CD14-positive monocyte (primary cell): ENCODE measurements around the gene HDHD5. TPM values are rescaled to one million over a fixed set of nuclear protein-coding genes. Genes with fewer than 3 reads are reported as not detected.

Experiments used
- DNase-seq, 3 donors: peaks; one replicate each; pipeline ENCODE4 v3.0.0-alpha.2; 2011 to 2022
- H2AFZ ChIP-seq: 2 replicates; pipeline ENCODE4 v1.6.0; 2012; ENCODE audit warnings: mild to moderate bottlenecking, low read depth, low read length, inconsistent platforms; ENCODE audit not compliant: insufficient read depth, poor library complexity, severe bottlenecking
- H3K27ac ChIP-seq, 2 donors: 1 replicate in 1 of 2; 2 replicates in 1 of 2; pipeline ENCODE4 v1.5.1; 2012 to 2013; ENCODE audit warnings: low read length in 2 of 2, control low read depth in 1 of 2, inconsistent platforms in 1 of 2, low read depth in 1 of 2, mild to moderate bottlenecking in 1 of 2
- H3K27me3 ChIP-seq, 2 donors: one replicate each; pipeline versions ENCODE4 v1.6.0 to v1.6.1; 2011 to 2013; ENCODE audit warnings: low read length in 2 of 2; ENCODE audit not compliant: control insufficient read depth in 2 of 2, insufficient read depth in 2 of 2
- H3K36me3 ChIP-seq, 2 donors: replicated peaks in 1 of 2; 1 replicate in 1 of 2; 2 replicates in 1 of 2; pipeline versions ENCODE4 v1.5.1 to v1.6.1; 2012 to 2013; ENCODE audit warnings: low read length in 2 of 2, control low read depth in 1 of 2, inconsistent platforms in 1 of 2, mild to moderate bottlenecking in 1 of 2; ENCODE audit not compliant: insufficient read depth in 2 of 2, control insufficient read depth in 1 of 2
- H3K4me1 ChIP-seq, 2 donors: 1 replicate in 1 of 2; 2 replicates in 1 of 2; pipeline versions ENCODE4 v1.5.1 to v1.6.1; 2012 to 2013; ENCODE audit warnings: low read length in 2 of 2, control low read depth in 1 of 2, inconsistent platforms in 1 of 2, mild to moderate bottlenecking in 1 of 2, moderate library complexity in 1 of 2; ENCODE audit not compliant: insufficient read depth in 2 of 2, control insufficient read depth in 1 of 2
- H3K4me2 ChIP-seq: replicated peaks from 2 replicates; pipeline ENCODE3; 2012; ENCODE audit warnings: low read length, moderate library complexity, mild to moderate bottlenecking; ENCODE audit not compliant: poor library complexity, severe bottlenecking; ENCODE audit errors: extremely low read depth
- H3K4me3 ChIP-seq, 3 experiments: fragments of 200-600 bp in 1 of 3; sonication (generic) in 1 of 3; replicated peaks in 1 of 3; 1 replicate in 2 of 3; 2 replicates in 1 of 3; pipeline ENCODE4 v1.5.1; 2011 to 2013; ENCODE audit warnings: low read length in 3 of 3, mild to moderate bottlenecking in 3 of 3, control low read depth in 2 of 3, low read depth in 2 of 3, inconsistent platforms in 1 of 3, moderate library complexity in 1 of 3
- H3K79me2 ChIP-seq: 2 replicates; pipeline ENCODE4 v1.6.0; 2012; ENCODE audit warnings: mild to moderate bottlenecking, control low read depth, inconsistent platforms, low read length, moderate library complexity; ENCODE audit not compliant: insufficient read depth
- H3K9ac ChIP-seq: 2 replicates; pipeline ENCODE4 v1.6.0; 2017; ENCODE audit warnings: low read length, mild to moderate bottlenecking; ENCODE audit not compliant: insufficient read depth, poor library complexity, severe bottlenecking
- H3K9me3 ChIP-seq, 2 donors: replicated peaks in 1 of 2; 1 replicate in 1 of 2; 2 replicates in 1 of 2; pipeline versions ENCODE4 v1.5.1 to v1.6.1; 2012 to 2013; ENCODE audit warnings: low read length in 2 of 2, control low read depth in 1 of 2; ENCODE audit not compliant: control insufficient read depth in 1 of 2, insufficient read depth in 1 of 2
- H4K20me1 ChIP-seq: 2 replicates; pipeline ENCODE4 v1.6.0; 2012; ENCODE audit warnings: mild to moderate bottlenecking, low read length, control low read depth, moderate library complexity; ENCODE audit not compliant: insufficient read depth
- H3K27ac Mint-ChIP-seq, 7 donors: one replicate each; pipeline ENCODE4 v1.8.0; 2020; ENCODE audit warnings: mild to moderate bottlenecking in 7 of 7, mixed read lengths in 7 of 7, moderate library complexity in 6 of 7, inconsistent platforms in 2 of 7
- H3K27me3 Mint-ChIP-seq, 3 donors: one replicate each; pipeline ENCODE4 v1.8.0; 2021 to 2022; ENCODE audit warnings: low read depth in 3 of 3, mild to moderate bottlenecking in 3 of 3, mixed read lengths in 3 of 3, moderate library complexity in 3 of 3, inconsistent platforms in 1 of 3
- H3K36me3 Mint-ChIP-seq, 2 donors: one replicate each; pipeline ENCODE4 v1.8.0; 2020; ENCODE audit warnings: mixed read lengths in 2 of 2, inconsistent platforms in 1 of 2, mild to moderate bottlenecking in 1 of 2
- H3K4me1 Mint-ChIP-seq: one replicate; pipeline ENCODE4 v1.8.0; 2020; ENCODE audit warnings: mild to moderate bottlenecking, mixed read lengths
- H3K4me3 Mint-ChIP-seq, 2 donors: one replicate each; pipeline ENCODE4 v1.8.0; 2020; ENCODE audit warnings: mild to moderate bottlenecking in 2 of 2, mixed read lengths in 2 of 2, moderate library complexity in 1 of 2
- H3K9me3 Mint-ChIP-seq, 7 donors: one replicate each; pipeline ENCODE4 v1.8.0; 2020 to 2022; ENCODE audit warnings: mixed read lengths in 7 of 7, mild to moderate bottlenecking in 6 of 7, moderate library complexity in 6 of 7, inconsistent platforms in 2 of 7
- WGBS: methylation state at CpG from one replicate; pipeline ENCODE4 v1.1.5; 2013; ENCODE audit warnings: missing lambda C conversion rate; ENCODE audit not compliant: insufficient coverage; 5-methylcytosine and 5-hydroxymethylcytosine counted together
- intact Hi-C, 2 donors: fragments of 100-400 bp; cut with micrococcal nuclease; formaldehyde crosslinking; loops; one replicate each; pipeline versions ENCODE4 v1.15.0 to v1.15.1; 2023
- polyA plus RNA-seq, 3 donors: library from polyadenylated mRNA; depleted of rRNA in 1 of 3; unstranded in 2 of 3; stranded (reverse) in 1 of 3; fragments of 300-500 nt in 2 of 3; fragments of >200 nt in 1 of 3; fragmentation: Illumina TruSeq in 2 of 3; gene quantifications; 1 replicate in 2 of 3; 2 replicates in 1 of 3; pipeline ENCODE4 v1.2.3, GENCODE V29; 2012 to 2021
- TF ChIP-seq, protein P1 (sequence below): fragments of 200-600 bp; IDR thresholded peaks from one replicate; pipeline ENCODE4 v1.8.0; 2022; ENCODE audit warnings: antibody characterized with exemption, mild to moderate bottlenecking

HDHD5 gene
- polyA plus RNA-seq, 3 donors = 75.9 to 119 (median 79.9) TPM

DNA sequence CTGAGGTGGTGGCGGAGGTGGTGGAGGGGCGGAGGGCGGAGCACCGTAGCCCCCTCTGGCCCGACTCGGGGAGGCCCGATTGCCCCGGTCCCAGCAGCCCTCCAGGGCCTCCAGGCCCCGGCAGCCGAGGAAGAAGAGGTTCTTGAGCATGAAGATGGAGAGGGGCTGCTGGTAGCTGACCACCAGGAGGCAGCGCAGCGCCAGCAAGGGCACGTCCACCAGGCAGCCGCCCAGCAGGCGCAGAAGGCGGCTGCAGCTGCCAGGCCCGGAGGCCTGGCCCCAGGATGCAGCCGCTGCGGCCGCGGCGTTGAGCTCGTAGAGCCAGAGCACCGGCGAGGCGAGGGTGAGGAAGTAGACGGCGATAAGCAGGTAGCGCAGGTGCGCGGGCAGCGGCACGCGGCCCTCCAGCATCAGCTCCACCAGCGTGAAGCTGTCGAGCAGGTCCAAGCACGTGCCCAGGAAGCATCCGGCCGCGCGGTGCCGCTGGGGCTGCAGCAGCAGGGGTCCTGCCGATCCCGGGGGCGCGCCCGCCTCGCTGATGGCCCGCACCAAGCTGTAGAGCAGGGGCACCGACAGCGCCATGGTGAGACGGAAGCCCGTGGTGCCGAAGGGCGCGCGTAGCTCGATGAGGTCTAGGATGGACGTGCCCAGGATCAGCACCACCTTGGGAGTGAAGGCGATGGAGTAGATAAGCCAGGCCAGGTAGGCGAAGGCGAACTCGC, 39.4 kb downstream of the HDHD5 start:
- H2AFZ ChIP-seq = no peak overlapping the region
- peaks cover 0 to 5% (median 0%) of the 10 kb centered on the region in 7 donors for H3K9me3 Mint-ChIP-seq
- peaks cover 45% of the 10 kb centered on the region for H4K20me1 ChIP-seq
- H3K9ac ChIP-seq = peak overlapping the region; percentile 27
- peak overlapping the region in 1 of 7 donors; percentile 75 for H3K27ac Mint-ChIP-seq
- peaks cover 0 to 2% of the 10 kb centered on the region in 2 donors for H3K36me3 ChIP-seq
- peak overlapping the region; percentile 10 to 79 (median 37) for H3K4me3 ChIP-seq
- peaks cover 0 to 13% of the 10 kb centered on the region in 2 donors for H3K36me3 Mint-ChIP-seq
- peaks cover 0 to 21% (median 8%) of the 10 kb centered on the region in 3 donors for H3K27me3 Mint-ChIP-seq
- TF ChIP-seq, protein P1, sequence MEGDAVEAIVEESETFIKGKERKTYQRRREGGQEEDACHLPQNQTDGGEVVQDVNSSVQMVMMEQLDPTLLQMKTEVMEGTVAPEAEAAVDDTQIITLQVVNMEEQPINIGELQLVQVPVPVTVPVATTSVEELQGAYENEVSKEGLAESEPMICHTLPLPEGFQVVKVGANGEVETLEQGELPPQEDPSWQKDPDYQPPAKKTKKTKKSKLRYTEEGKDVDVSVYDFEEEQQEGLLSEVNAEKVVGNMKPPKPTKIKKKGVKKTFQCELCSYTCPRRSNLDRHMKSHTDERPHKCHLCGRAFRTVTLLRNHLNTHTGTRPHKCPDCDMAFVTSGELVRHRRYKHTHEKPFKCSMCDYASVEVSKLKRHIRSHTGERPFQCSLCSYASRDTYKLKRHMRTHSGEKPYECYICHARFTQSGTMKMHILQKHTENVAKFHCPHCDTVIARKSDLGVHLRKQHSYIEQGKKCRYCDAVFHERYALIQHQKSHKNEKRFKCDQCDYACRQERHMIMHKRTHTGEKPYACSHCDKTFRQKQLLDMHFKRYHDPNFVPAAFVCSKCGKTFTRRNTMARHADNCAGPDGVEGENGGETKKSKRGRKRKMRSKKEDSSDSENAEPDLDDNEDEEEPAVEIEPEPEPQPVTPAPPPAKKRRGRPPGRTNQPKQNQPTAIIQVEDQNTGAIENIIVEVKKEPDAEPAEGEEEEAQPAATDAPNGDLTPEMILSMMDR = peak; percentile 79
- H3K27me3 ChIP-seq = peaks cover 3 to 8% of the 10 kb centered on the region in 2 donors
- no peaks in the 10 kb centered on the region for H3K9me3 ChIP-seq
- intact Hi-C loops = loop anchor here (2.0 to 5.0 kb wide), 4 partner anchors 13 to 38 kb away; partner anchors contain the start of genes HDHD5 (in 1 of the 2) and IL17RA (in 1 of the 2)
- 38% methylated on average over 62 of the region's 63 CpGs for WGBS
- H3K4me1 ChIP-seq = peaks cover 62 to 67% of the 10 kb centered on the region in 2 donors
- H3K4me2 ChIP-seq = peak overlapping the region; percentile 86
- peak overlapping the region; percentile 73 to 86 for H3K4me3 Mint-ChIP-seq
- peak; percentile 40 to 63 (median 52) for DNase-seq
- H3K27ac ChIP-seq = no peak overlapping the region
- peaks cover 31% of the 10 kb centered on the region for H3K79me2 ChIP-seq
- peaks cover 63% of the 10 kb centered on the region for H3K4me1 Mint-ChIP-seq

DNA sequence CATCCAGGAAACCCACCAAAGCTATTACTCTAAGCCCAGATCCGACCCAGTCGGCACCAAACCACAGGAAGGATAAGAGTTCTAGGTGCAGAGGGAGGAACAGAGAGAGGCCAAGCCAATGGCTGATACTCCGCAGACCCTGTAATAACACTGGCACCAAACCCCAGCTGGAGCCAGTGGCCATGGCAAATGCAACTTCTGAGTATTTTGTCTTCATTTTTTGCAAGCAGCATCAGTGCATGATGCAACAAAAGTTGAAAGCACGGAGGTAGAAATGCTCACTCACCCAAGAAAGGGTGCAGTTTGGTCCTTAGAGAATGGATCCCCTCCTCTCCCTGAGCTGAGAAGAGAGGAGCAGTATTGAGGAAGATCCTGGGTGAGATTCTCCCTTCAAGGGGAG, 40.7 kb downstream of the HDHD5 start:
- H3K4me1 ChIP-seq = peaks cover 75 to 80% of the 10 kb centered on the region in 2 donors
- no peak overlapping the region for H2AFZ ChIP-seq
- peak overlapping the region; percentile 45 to 86 for H3K27ac ChIP-seq
- H3K27ac Mint-ChIP-seq = peak overlapping the region; percentile 84 to 96 (median 91)
- H3K36me3 Mint-ChIP-seq = peaks cover 7 to 23% of the 10 kb centered on the region in 2 donors
- 60% methylated on average over 1 of the region's 4 CpGs for WGBS
- TF ChIP-seq, protein P1 = no peak
- H3K9me3 Mint-ChIP-seq = peaks cover 0 to 5% (median 0%) of the 10 kb centered on the region in 7 donors
- H3K9ac ChIP-seq = peak overlapping the region; percentile 10
- peaks cover 0 to 21% (median 10%) of the 10 kb centered on the region in 3 donors for H3K27me3 Mint-ChIP-seq
- no peak for DNase-seq
- peaks cover 44% of the 10 kb centered on the region for H3K79me2 ChIP-seq
- peaks cover 58% of the 10 kb centered on the region for H4K20me1 ChIP-seq
- H3K4me3 Mint-ChIP-seq = peak overlapping the region; percentile 69 to 86
- H3K4me1 Mint-ChIP-seq = peaks cover 76% of the 10 kb centered on the region
- H3K4me2 ChIP-seq = peak overlapping the region; percentile 86
- peak overlapping the region; percentile 7 to 79 (median 10) for H3K4me3 ChIP-seq
- peaks cover 3 to 9% of the 10 kb centered on the region in 2 donors for H3K36me3 ChIP-seq
- H3K27me3 ChIP-seq = peaks cover 3 to 8% of the 10 kb centered on the region in 2 donors
- H3K9me3 ChIP-seq = no peaks in the 10 kb centered on the region
- intact Hi-C loops = loop anchor here in 1 of 2 donors (2.0 to 5.0 kb wide), 2 partner anchors 36 kb away; partner anchors contain the start of gene IL17RA
